Nephron progenitor cell (in vitro differentiated cells): Measurements from ENCODE around the gene FOXP1.

Experiments
- DNase-seq: peaks from one replicate; pipeline ENCODE4 v3.0.0; 2021
- H3K27ac Mint-ChIP-seq: 2 replicates; pipeline ENCODE4 v1.8.0; 2021; ENCODE audit warnings: mild to moderate bottlenecking, moderate library complexity, mixed read lengths
- H3K27me3 Mint-ChIP-seq: 2 replicates; pipeline ENCODE4 v1.8.0; 2021; ENCODE audit warnings: mild to moderate bottlenecking, low read depth, mixed read lengths; ENCODE audit not compliant: poor library complexity
- H3K36me3 Mint-ChIP-seq: 2 replicates; pipeline ENCODE4 v1.8.0; 2021; ENCODE audit warnings: low read depth, mixed read lengths
- H3K4me1 Mint-ChIP-seq: 2 replicates; pipeline ENCODE4 v1.8.0; 2021; ENCODE audit warnings: mixed read lengths
- H3K4me3 Mint-ChIP-seq: 2 replicates; pipeline ENCODE4 v1.8.0; 2021; ENCODE audit warnings: mild to moderate bottlenecking, moderate library complexity, mixed read lengths
- H3K9me3 Mint-ChIP-seq: 2 replicates; pipeline ENCODE4 v1.8.0; 2021; ENCODE audit warnings: mild to moderate bottlenecking, moderate library complexity, mixed read lengths
- CTCF ChIP-seq: fragments of 200-600 bp; sonication (generic); IDR thresholded peaks from 2 replicates; pipeline ENCODE4 v1.5.0; 2021; ENCODE audit warnings: antibody characterized with exemption

FOXP1 gene

GRCh38 chr3:71582036-71582611, 1.4 kb downstream of the FOXP1 start:
- Mint-ChIP-seq H3K4me3 (peak overlapping the region; percentile 92), H3K9me3 (no peaks in the 10 kb centered on the region), H3K4me1 (peaks cover 67% of the 10 kb centered on the region), H3K27me3 (peaks cover 7% of the 10 kb centered on the region), H3K27ac (peak overlapping the region; percentile 98), H3K36me3 (no peaks in the 10 kb centered on the region)
- DNase-seq: peak; percentile 80
- no peak for TF ChIP-seq CTCF

GRCh38 chr3:71581457-71582035, 2.0 kb downstream of the FOXP1 start:
- Mint-ChIP-seq H3K27me3 (peaks cover 8% of the 10 kb centered on the region), H3K27ac (peak overlapping the region; percentile 98), H3K36me3 (no peaks in the 10 kb centered on the region), H3K4me3 (peak overlapping the region; percentile 92), H3K4me1 (peaks cover 70% of the 10 kb centered on the region), H3K9me3 (no peaks in the 10 kb centered on the region)
- peak; percentile 52 for DNase-seq
- no peak for TF ChIP-seq CTCF

- H3K27ac Mint-ChIP-seq: peak overlapping the region; percentile 62
Observed at GRCh38 chr3:71580636-71581456, 2.7 kb downstream of the FOXP1 start.

GRCh38 chr3:71579935-71580406, 3.6 kb downstream of the FOXP1 start:
- peaks cover 9% of the 10 kb centered on the region for H3K36me3 Mint-ChIP-seq
- no peaks in the 10 kb centered on the region for H3K9me3 Mint-ChIP-seq
- H3K4me3 Mint-ChIP-seq: peak overlapping the region; percentile 92
- DNase-seq: peak; percentile 15
- peak overlapping the region; percentile 4 for H3K27ac Mint-ChIP-seq
- peaks cover 8% of the 10 kb centered on the region for H3K27me3 Mint-ChIP-seq
- TF ChIP-seq CTCF: no peak
- peaks cover 67% of the 10 kb centered on the region for H3K4me1 Mint-ChIP-seq

More at GRCh38 chr3:71580636-71581456, 2.7 kb downstream of the FOXP1 start:
- Mint-ChIP-seq H3K27me3 (peaks cover 8% of the 10 kb centered on the region), H3K4me3 (peak overlapping the region; percentile 92), H3K4me1 (peaks cover 67% of the 10 kb centered on the region), H3K36me3 (no peaks in the 10 kb centered on the region), H3K9me3 (no peaks in the 10 kb centered on the region)
- no peak for DNase-seq
- no peak for TF ChIP-seq CTCF

GRCh38 chr3:71579326-71579934, 4.1 kb downstream of the FOXP1 start:
- Mint-ChIP-seq H3K27ac (no peak overlapping the region), H3K36me3 (peaks cover 14% of the 10 kb centered on the region), H3K9me3 (no peaks in the 10 kb centered on the region), H3K4me1 (peaks cover 63% of the 10 kb centered on the region), H3K27me3 (peaks cover 12% of the 10 kb centered on the region), H3K4me3 (peak overlapping the region; percentile 92)
- no peak for DNase-seq
- TF ChIP-seq CTCF: no peak
